Measurements from ENCODE around the gene ARHGAP44.

- peak in 5 of 7 experiments; percentile 45 to 94 (median 88) for TF ChIP-seq CTCF (IDR thresholded peaks at IDR 0.05)
- TF ChIP-seq POLR2AphosphoS5 (IDR thresholded peaks at IDR 0.05): no peak
Observed at GRCh38 chr17:13024526-13025257, 235.4 kb downstream of the ARHGAP44 start.

All from stomach (tissue), 4 donors.